Body of pancreas (tissue), 4 donors: Measurements from ENCODE around the gene SPATA46. TPM values are rescaled to one million over a fixed set of nuclear protein-coding genes. Genes with fewer than 3 reads are reported as not detected.

Source experiments
- ATAC-seq: fragments of 150-250 bp; one replicate; pipeline ENCODE4 v1.9.1; 2016
- DNase-seq, 4 donors: peaks; one replicate each; pipeline ENCODE4 v3.0.0-alpha.2; 2019
- H3K27ac ChIP-seq, 4 donors: fragments of 200-600 bp; sonication (generic); 1 replicate in 3 of 4; 2 replicates in 1 of 4; pipeline versions ENCODE4 v1.5.1 to v1.6.1; 2016 to 2019; ENCODE audit warnings: mild to moderate bottlenecking in 1 of 4, mixed read lengths in 1 of 4, moderate library complexity in 1 of 4
- H3K27me3 ChIP-seq, 2 donors: fragments of 200-600 bp; sonication (generic); one replicate each; pipeline ENCODE4 v1.6.0; 2016; ENCODE audit warnings: mild to moderate bottlenecking in 1 of 2
- H3K36me3 ChIP-seq, 2 donors: fragments of 200-600 bp; sonication (generic); replicated peaks in 1 of 2; 2 replicates each; pipeline ENCODE4 v1.5.1; 2016; ENCODE audit warnings: low read depth in 2 of 2; ENCODE audit not compliant: insufficient read depth in 1 of 2
- H3K4me1 ChIP-seq: fragments of 200-600 bp; sonication (generic); one replicate; pipeline ENCODE4 v1.6.0; 2016
- H3K4me3 ChIP-seq, 2 donors: fragments of 200-600 bp; sonication (generic); 1 replicate in 1 of 2; 2 replicates in 1 of 2; pipeline ENCODE4 v1.5.1; 2016 to 2019
- H3K9me3 ChIP-seq, 3 donors: fragments of 200-600 bp; sonication (generic); 1 replicate in 2 of 3; 2 replicates in 1 of 3; pipeline ENCODE4 v1.5.1; 2016
- CTCF ChIP-seq, 7 experiments: fragments of 450-650 bp in 4 of 7; fragments of 200-600 bp in 3 of 7; sonication (generic) in 3 of 7; IDR thresholded peaks; one replicate each; pipeline ENCODE4 v1.5.1; 2016 to 2019; ENCODE audit warnings: antibody characterized with exemption in 7 of 7
- POLR2A ChIP-seq, 3 donors: fragments of 450-650 bp; IDR thresholded peaks; one replicate each; pipeline ENCODE4 v1.6.1; 2016; ENCODE audit warnings: antibody characterized with exemption in 3 of 3, mild to moderate bottlenecking in 2 of 3
- WGBS, 2 donors: methylation state at CpG; one replicate each; pipeline ENCODE4 v1.1.5; 2017; 5-methylcytosine and 5-hydroxymethylcytosine counted together
- intact Hi-C: fragments of 100-400 bp; cut with DNase I; formaldehyde crosslinking; loops from one replicate; pipeline ENCODE4 v1.15.1; 2023
- total RNA-seq, 2 donors: library from RNA; depleted of rRNA; stranded (reverse); fragments of >200 nt; gene quantifications; one replicate each; pipeline ENCODE4 v1.1.0, GENCODE V29; 2016

Gene SPATA46
- total RNA-seq, 2 donors from 2014 or later = not detected

- Histone ChIP-seq H3K4me3 (no peak overlapping the region), H3K9me3 (no peaks in the 10 kb centered on the region), H3K4me1 (no peaks in the 10 kb centered on the region), H3K27ac (no peak overlapping the region), H3K27me3 (no peaks in the 10 kb centered on the region), H3K36me3 (no peaks in the 10 kb centered on the region)
- DNase-seq (no peak), ATAC-seq (no peak)
- WGBS, 2 donors = 57 to 59% methylated on average over 13 to 15 of the region's 15 CpGs
- TF ChIP-seq POLR2A (IDR thresholded peaks at IDR 0.05) (no peak), CTCF (IDR thresholded peaks at IDR 0.05) (no peak)
- intact Hi-C loops = no loop called here
These were observed 13.9 kb upstream of the SPATA46 start for GRCh38 chr1:162390396-162391185.

GRCh38 chr1:162389971-162390370 is 13.3 kb upstream of the SPATA46 start:
- H3K27ac ChIP-seq = no peak overlapping the region
- WGBS, 2 donors = 27 to 45% methylated on average over 7 to 9 of the region's 9 CpGs
- DNase-seq = no peak

GRCh38 chr1:162389021-162389818 is 12.6 kb upstream of the SPATA46 start:
- no peak overlapping the region for H3K27ac ChIP-seq
- 52 to 53% methylated on average over 11 of the region's 11 CpGs for WGBS, 2 donors
- DNase-seq (no peak), ATAC-seq (no peak)
- no peak overlapping the region for H3K4me3 ChIP-seq
- intact Hi-C loops = loop anchor here (5.0 kb wide), 1 partner anchor 332 kb away; no protein-coding TSS in a partner anchor
- no peaks in the 10 kb centered on the region for H3K9me3 ChIP-seq
- no peaks in the 10 kb centered on the region for H3K27me3 ChIP-seq
- no peak for TF ChIP-seq POLR2A (IDR thresholded peaks at IDR 0.05)
- TF ChIP-seq CTCF (IDR thresholded peaks at IDR 0.05) = no peak
- no peaks in the 10 kb centered on the region for H3K4me1 ChIP-seq
- H3K36me3 ChIP-seq = no peaks in the 10 kb centered on the region

More at GRCh38 chr1:162389971-162390370, 13.3 kb upstream of the SPATA46 start:
- H3K4me3 ChIP-seq = no peak overlapping the region
- TF ChIP-seq CTCF (IDR thresholded peaks at IDR 0.05) (no peak), POLR2A (IDR thresholded peaks at IDR 0.05) (no peak)
- no peaks in the 10 kb centered on the region for H3K4me1 ChIP-seq
- H3K9me3 ChIP-seq = no peaks in the 10 kb centered on the region
- intact Hi-C loops = loop anchor here (5.0 kb wide), 1 partner anchor 333 kb away; no protein-coding TSS in a partner anchor
- no peaks in the 10 kb centered on the region for H3K36me3 ChIP-seq
- ATAC-seq = no peak
- no peaks in the 10 kb centered on the region for H3K27me3 ChIP-seq

- intact Hi-C loops = loop anchor here (5.0 kb wide), 1 partner anchor 331 kb away; no protein-coding TSS in a partner anchor
- DNase-seq (no peak), ATAC-seq (no peak)
- 80 to 81% methylated on average over 4 to 5 of the region's 5 CpGs for WGBS, 2 donors
- TF ChIP-seq POLR2A (IDR thresholded peaks at IDR 0.05) = no peak
- no peak for TF ChIP-seq CTCF (IDR thresholded peaks at IDR 0.05)
- H3K9me3 ChIP-seq = no peaks in the 10 kb centered on the region
- no peaks in the 10 kb centered on the region for H3K36me3 ChIP-seq
- H3K27ac ChIP-seq = no peak overlapping the region
- H3K4me3 ChIP-seq = no peak overlapping the region
- no peaks in the 10 kb centered on the region for H3K4me1 ChIP-seq
- H3K27me3 ChIP-seq = no peaks in the 10 kb centered on the region
These were observed 12.0 kb upstream of the SPATA46 start for GRCh38 chr1:162388615-162389014.
